ENCODE results near the gene TMEM236.
"Not testable (repeated sequence)": the region's sequence is repeated elsewhere in the genome, so short reads cannot be mapped to it uniquely, and the experiment has no call there.

The TMEM236 gene, protein sequence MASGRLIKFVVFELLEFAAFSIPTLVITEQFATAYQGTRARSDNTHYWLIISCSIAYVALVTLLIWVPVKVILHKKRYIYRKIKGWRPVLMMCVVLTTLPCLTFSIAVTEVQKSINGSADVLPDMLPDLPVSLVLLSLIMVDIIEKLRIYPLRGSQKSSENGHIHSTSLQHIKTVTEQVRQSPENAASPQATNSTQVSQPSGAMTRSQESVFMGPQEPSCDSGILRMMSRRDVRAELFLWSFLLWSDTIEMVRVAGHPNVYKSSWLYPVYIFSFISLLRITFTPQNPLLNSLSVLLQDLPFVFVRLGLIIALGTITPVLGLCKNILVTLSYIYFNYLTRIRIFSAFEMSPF

DNA sequence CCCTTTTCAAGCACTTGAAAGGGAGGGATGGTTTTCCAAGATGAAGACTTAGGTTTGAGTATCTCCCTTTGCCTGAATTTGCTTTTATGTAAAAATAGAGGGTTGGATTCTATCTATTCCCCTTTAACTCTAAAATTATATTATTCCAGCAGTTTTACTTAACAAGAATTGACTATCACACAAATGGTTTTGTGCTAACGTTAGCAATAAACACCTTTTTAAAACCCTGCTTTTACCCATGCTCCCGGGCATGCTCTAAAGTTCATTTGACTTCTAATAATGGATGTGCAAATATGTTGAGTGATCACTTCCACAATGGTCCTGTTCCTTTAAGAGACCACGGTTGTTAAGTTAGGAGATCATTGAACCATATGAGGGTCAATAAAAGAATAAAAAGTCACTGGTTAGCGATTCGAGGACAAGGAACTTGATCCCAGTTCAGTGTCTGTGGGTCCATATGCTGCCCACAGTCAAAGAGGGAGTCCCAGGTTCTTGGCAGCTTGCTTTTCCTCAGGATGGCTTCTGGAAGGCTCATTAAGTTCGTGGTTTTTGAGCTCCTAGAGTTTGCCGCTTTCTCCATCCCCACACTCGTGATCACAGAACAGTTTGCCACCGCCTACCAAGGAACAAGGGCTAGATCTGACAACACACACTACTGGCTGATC is at the start of gene TMEM236:
TMEM236 (plus strand) TSS at position 421 of the 665 bp plus-strand sequence; CDS start at position 516, 95 bp downstream.
- DNase-seq = no peak

DNA sequence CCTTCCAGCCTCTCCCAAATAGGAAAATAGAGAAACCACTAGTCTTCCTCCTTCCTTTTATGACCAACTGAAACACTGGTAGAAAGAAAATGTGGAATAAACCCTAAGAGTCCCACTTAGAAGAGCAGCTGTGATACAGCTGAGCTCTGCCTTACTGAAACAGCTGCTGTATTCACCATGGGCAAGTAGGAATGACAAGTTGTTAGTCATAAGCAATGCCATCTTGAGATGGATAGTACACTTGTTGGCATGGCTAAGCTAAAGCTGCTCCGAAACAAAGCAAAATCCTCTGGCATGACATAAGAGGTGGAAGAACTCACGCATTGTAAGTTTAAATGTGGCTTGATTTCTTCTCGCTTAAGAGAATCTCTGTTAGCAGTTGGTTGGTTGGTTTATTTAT is 48.3 kb upstream of the TMEM236 start:
- no peak for DNase-seq

DNA sequence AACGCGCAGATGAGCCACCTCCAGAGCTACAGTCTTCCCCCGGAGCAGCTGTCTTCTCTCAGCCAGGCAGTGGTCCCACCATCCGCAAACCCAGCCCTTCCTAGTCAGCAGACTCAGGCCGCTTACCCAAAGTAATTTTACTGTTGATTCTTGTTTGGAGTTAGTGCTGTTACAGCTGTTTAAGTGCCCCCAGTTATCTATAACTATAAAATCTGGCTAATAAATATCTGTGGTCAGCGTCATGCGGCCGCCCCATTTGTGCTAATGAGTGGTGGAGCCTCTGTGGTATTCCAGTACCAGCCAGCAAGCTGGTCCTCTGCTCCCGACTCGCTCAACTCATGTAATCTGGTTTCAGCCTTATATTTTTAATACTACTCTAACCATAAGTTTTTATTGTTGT is 43.2 kb upstream of the TMEM236 start:
- no peak for DNase-seq

DNA sequence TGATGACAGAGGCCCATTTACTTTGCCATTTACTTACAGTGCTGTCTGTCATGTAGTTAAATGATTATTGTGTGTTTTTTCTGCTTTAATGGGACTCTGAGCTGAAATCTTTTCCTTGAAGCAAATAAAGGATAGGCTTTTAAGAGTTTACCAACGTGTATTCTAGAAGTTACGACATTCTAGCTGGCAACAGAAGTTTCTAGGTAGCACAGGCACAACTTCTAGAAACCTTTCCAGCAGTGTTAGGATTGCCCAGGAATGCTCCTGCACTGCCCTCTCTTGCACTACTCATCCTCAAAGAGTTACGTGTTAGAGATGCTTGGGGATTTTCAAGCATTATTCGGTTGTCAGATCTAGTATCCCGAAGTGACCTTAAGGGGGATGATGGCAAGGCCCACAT is 42.5 kb upstream of the TMEM236 start:
- no peak for DNase-seq

DNA sequence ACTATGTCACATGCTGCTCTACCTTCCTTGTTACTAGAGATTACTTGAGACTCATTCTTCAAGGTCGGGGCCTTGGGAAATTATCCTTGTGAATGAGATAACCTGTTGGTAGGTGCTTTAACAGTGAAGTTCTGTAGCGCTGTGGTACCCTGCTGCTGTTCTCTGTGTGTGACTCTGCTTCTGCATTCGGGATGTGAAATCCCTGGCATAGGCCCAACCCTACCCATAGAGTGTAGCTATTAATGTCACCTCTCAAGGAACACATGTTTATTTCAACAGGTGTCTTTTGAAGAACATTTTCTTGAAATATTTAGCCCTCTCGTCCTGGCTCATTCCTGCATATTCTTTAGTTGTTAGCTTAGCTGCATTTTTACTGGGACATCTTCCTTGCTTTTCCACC is 41.8 kb upstream of the TMEM236 start:
- DNase-seq = no peak

DNA sequence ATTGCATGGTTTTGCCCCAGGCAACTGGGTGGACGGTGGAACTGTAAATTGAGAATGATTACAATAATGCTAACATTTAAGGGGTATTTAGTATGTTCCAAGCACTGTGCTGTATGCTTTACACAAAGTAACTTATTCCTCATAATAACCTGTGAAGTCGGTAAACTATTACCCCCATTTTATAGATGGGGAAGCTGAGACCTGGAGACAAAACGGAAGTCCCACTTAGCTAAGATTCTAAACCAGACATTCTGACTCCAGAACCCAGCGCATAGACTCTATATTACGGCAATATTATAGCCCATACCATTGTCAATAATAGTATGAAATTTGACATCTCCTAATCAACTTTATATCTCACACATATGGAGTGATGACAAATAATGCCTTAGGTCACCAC is 39.9 kb upstream of the TMEM236 start:
- DNase-seq = no peak

DNA sequence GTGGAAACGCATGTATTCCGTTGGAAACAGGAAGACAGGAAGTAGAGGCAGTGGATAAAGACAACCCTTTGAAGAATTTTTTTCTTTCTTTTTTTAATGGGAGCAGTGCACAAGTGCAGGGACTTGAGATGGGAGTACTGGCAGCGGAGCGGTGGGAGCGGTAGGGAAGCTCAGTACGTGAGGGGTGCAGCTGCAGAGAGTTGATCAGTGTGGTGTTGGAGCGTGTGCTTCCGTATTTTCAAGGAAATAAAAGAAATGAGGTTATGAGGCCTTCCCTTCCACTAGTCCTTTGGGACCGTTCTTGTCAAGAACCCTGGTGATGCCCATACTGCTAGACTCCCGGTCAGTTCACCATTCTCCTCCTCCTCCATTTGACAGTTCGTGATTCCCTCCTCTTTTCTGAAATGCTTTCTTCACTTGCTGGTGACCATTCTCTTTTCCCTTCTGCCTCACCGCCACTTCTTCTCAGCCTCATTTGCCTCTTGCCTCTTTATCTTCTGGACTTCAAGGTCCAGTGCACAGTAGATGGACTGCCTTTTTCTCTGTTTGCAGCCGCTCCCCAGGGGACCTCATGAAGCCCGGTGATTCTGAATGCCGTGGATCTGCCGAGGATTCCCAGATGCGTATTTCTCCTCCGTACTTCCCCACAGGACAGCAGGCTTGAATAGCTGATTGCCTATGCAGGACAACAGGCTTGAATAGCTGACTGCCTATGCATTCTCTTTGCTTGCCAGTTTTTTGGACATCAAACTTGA is 39.1 kb upstream of the TMEM236 start:
- no peak for DNase-seq

DNA sequence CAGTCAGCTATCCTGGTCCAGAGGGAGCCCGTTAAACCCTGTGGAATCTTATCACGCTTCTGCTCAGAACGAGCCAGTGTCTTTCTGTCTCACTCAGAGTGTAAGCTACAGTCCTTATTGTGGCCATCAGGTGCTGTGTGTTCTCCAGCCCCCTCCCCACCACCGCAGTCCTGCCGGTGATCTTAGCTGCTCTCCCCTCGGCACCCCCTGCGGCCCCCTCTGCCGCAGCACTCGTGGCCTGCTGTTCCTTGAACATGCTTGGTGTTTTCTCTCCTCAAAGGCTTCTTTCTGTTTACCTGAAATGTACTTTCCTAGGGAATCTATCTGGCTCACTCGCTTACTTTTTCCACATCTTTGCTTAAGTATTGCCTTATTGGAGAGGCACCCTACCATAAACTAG is 38.2 kb upstream of the TMEM236 start:
- DNase-seq = no peak

DNA sequence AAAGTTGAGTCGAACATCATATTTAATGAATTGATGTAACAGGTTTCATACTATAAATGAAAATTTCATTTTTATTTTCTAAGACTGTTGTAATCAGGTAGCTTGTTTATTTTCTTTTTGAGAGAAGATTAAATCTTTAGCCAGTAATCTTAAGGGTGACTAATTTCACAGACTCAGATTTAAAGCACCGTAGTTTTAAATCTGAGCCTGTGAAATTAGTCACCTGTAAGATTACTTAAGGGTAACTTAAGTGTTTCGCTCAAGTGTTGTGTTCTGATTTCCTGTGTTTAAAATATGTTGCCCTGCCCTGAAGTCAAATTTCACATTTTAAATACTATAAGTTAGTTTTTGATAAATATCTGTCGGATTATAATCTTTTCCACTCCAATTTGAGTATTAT is 35.8 kb upstream of the TMEM236 start:
- DNase-seq = no peak

DNA sequence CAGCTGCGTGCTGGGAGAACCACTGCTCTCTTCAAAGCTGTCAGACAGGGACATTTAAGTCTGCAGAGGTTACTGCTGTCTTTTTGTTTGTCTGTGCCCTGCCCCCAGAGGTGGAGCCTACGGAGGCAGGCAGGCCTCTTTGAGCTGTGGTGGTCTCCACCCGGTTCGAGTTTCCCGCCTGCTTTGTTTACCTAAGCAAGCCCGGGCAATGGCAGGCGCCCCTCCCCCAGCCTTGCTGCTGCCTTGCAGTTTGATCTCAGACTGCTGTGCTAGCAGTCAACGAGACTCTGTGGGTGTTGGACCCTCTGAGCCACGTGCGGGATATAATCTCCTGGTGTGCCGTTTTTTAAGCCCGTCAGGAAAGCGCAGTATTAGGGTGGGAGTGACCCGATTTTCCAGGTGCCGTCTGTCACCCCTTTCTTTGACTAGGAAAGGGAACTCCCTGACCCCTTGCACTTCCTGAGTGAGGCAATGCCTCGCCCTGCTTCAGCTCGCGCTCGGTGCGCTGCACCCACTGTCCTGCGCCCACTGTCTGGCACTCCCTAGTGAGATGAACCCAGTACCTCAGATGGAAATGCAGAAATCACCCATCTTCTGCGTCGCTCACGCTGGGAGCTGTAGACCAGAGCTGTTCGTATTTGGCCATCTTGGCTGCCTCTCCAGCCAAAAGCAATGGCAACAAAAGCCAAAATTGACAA is 29.5 kb upstream of the TMEM236 start:
- not testable (repeated sequence) for DNase-seq

DNA sequence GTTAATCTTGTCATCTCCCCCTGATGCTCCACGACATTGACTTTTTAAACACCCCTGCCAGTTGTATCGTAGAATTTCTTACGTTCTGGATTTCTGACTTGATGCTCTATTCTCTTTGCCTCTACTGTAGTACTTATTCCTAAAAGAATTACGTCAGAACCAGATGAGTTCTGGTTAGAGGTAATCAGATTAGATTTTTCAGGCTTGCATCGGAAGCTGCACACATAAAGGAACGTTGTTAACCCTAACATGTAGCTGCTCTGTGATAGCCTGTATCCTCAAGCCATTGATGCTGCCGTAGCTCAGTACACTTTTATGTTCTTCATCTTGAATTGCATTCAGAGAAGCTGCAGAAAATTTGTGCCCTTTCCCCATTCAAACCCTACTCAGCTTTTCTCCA is 26.3 kb upstream of the TMEM236 start:
- no peak for DNase-seq

DNA sequence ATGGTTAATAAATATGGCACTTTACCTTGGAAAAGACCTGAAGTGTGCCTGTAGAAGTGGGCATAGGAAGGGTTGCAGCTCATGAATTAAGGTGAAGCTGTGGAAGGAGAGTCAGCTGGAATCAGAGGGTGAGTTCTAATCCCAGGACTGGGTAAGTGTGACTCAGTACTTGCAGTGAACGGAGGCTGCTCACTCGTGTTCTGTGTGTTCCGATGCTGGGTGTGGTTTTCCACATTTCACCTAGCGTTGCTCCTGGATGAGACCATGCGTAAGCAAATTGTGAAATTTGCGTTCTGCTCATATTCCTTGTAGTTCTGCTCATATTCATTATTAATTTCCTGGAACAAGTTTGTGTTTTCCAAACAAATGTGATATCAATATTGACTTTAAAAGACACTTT is 22.4 kb upstream of the TMEM236 start:
- DNase-seq = no peak

DNA sequence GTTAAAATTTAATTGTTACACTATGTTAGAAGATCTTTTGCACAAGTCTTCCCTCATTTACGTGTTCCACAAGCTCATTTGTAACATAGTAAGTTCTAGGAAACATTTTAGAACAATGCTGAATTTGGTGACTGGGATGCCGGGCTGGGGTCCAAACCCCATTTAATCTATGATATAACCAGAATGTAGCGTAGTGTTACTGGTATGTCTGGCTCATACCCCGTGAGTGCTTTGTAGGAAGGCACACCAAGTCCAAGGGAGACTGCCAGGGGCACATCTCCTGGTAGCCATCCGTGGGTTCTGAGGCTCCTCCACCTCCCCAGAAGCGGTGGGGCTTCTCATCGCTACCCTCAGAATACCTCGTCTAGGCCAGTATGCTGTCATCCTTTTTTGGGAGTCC is 21.3 kb upstream of the TMEM236 start:
- no peak for DNase-seq

DNA sequence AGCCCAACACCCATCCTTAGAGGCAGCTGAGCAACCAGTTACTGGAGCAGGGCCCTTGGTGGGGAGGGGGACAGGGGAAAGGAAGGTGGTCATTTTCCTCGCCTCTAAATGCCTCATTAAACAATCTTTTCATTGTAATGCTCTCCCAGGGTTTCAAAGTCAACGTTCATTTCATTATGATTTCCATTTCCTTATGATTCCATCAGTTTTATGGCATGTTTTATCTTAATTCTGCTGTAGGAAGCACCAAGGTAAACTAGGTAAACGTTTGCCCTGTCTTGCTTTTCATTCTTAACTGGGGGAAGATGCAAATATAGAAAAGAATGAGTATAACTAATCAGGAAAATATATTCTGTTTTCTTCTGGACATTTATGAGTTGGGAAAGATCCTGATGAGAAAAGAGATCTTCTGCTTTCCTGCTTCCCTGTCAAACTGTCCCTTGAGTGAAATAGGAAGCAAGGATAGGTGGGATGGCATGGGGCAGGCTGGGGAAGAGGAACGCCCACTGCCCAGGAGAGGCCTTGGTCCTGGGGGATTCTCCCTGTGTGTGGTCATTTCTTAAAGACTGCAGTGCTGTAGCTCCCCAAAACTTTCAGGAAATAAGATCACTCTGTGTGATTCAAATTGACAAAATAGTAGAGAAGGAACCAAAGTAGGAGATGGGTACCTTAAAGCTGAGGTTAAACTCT is 20.5 kb upstream of the TMEM236 start:
- no peak for DNase-seq

DNA sequence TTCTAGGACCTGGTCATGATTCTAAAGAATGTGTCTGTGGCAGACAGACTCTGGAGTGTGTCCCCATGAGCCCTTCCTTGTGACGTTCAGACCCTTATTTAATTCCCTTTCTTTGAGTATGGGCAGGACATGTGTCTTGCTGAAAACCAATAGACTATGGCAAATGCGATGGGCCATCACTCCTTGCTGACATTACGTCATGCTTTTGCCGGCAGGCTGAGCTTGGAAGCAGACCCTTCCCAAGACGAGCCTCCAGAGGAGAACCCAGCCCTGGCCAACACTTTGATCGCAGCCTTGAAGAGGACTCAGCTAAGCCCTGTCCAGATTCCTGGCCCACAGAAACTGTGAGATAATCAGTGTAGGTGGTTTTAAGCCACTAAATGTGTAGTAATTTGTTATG is 18.4 kb upstream of the TMEM236 start:
- no peak for DNase-seq

DNA sequence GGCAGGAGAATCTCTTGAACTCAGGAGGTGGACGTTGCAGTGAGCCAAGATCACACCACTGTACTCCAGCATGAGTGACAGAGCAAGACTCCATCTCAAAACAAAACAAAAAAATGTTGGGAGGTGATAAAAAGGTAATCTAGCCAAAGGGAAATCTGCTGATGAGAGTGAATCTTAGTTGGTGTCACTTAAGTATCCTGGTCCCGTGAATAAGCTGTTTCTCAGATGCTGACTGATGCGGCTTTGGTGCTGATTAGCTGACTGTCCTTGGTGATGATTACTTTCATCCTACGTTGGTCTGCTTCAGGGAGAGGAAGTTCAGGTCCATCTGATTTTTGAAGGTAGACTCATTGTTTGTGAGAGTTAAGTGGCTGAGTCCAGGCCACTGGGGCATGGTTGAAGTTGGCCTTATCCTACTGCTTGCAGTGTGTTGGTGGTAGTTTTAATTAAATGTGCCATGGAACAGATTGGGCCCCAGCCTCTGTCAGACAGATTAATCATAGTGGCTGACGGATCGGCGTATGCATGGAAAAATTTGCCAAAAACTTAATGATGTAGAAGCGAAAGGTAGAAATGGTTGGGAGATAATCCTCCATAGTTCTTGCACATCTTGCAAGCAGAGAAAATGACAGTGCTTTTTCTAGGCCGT is 17.4 kb upstream of the TMEM236 start:
- no peak for DNase-seq

DNA sequence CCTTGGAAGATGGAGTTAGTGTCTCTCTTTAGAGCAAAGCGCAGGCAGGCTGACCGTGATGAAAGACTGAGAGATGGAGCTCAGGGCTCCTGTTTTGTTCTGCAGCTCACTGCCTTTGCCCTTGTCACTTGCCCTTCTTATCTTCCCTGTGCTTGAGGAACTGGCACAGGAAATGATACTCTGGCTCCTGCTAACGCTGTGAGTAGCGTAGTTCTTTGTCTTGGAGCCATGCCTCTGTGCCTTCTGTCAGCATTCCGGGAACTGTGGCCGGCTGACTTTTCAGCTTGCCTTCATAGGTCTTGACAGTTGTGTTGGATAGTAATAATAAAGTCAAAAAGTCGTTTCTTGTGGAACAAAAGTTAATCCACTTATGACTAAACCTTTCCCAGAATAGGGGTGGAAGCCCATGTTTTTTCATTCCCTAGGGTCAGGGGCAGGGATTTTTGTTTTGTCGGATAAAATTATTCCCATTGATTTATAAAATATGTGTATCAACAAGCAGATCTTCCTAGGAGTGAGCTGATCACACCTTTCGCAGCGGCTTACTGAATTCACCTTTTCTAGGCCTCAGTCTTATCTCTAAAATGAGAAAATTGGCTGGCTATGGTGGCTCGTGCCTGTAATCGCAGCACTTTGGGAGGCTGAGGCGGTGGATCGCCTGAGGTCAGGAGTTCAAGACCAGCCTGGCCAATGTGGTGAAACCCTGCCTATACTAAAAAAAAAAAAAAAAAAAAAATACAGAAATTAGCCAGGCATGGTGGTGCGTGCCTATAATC is 16.6 kb upstream of the TMEM236 start:
- DNase-seq = no peak

DNA sequence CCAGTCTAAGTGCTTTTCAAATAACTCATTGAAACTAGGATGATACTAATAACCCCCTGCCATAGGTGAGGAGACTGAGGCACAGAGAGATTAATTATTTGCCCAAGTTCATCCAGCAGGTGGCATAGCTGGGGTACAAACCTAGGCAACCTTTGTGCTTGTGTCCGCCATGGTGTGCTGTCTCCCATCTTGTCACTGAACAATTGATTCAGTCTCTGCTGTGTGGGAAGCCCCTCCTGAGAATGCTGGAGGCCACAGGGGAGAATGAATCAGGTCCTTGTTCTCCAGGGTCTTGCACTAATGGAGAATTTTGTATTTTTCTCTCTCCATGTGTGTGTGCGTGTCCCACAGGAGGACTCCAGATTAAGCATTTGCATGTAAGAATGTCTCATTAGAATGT is 15.8 kb upstream of the TMEM236 start:
- DNase-seq = no peak

DNA sequence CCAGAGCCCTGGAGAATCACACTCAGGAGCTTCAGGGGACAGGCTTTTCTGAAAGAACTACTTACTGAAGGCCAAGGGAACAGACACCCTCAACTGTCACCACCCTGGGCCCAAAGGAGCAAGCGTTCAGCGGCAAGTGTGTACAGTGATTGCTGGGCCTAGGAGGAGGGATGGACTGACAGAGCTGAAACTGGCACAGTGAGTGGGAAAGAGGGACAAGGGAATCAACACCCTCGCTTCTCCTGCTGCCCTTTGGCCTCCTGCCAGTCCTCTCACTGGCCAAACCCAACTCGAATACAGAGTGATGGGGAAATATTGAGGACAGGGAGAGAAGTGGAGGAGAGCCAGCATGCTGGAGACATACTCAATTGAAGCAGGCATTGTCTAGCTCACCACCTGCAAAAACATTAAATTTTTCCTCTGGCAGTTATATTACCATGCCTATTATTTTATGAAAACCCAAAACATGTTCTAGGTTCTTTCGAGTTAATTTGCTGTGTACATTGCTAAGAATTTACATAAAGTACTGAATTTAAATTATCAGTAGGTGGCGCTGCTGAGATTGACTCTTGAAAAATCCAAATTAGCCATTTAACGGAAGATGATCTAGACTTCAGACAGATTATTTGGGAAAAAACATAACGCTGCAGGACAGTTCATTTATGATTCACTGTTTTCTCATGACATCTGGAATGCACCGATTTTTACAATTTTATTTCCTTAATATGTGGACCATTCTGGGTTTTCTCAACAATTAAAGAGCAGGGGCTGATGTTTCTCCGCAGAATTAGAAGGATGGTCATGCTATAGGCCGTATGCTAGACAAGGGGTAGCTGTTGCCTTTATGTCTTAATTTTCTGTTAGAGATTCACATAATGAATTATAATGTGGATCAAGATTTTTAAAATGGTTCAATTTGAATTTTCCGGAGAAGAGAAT is 14.7 kb upstream of the TMEM236 start:
- peak; percentile 73 for DNase-seq

DNA sequence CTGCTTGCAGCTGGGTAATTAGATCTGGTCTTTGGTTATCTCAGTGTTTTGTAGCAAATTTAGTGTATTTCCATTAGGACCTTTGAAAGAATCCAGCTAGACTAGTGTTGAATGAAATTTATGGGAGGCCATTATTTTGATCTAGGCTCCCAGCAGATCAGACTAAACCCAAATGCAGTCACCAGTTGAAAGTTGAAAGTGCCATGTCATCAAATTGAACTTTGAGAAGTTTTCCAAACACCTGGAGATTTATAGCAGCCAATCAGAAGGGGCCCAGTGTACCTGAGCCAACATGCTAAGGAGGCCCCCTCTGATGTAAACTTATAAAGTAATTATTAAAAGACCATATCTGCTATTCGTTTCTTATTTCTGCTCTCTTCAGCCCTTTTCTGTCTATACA is 11.3 kb upstream of the TMEM236 start:
- DNase-seq = no peak
